Endothelial cell (in vitro differentiated cells): ENCODE measurements around the gene SNRPB2. TPM values are rescaled to one million over a fixed set of nuclear protein-coding genes. Genes with fewer than 3 reads are reported as not detected.

Source experiments
- DNase-seq: peaks from one replicate; pipeline ENCODE4 v3.0.0; 2021; ENCODE audit warnings: low spot score
- H3K27ac Mint-ChIP-seq: one replicate; pipeline ENCODE4 v1.8.0; 2021; ENCODE audit warnings: mixed read lengths, inconsistent platforms; ENCODE audit not compliant: unreplicated experiment
- H3K27me3 Mint-ChIP-seq: one replicate; pipeline ENCODE4 v1.8.0; 2021; ENCODE audit warnings: mild to moderate bottlenecking, moderate library complexity, mixed read lengths, inconsistent platforms; ENCODE audit not compliant: unreplicated experiment
- H3K36me3 Mint-ChIP-seq: one replicate; pipeline ENCODE4 v1.8.0; 2021; ENCODE audit warnings: mild to moderate bottlenecking, low read depth, mixed read lengths, inconsistent platforms; ENCODE audit not compliant: unreplicated experiment
- H3K4me1 Mint-ChIP-seq: one replicate; pipeline ENCODE4 v1.8.0; 2021; ENCODE audit warnings: mild to moderate bottlenecking, mixed read lengths, inconsistent platforms; ENCODE audit not compliant: unreplicated experiment
- H3K4me3 Mint-ChIP-seq: one replicate; pipeline ENCODE4 v1.8.0; 2021; ENCODE audit warnings: mild to moderate bottlenecking, mixed read lengths, inconsistent platforms; ENCODE audit not compliant: unreplicated experiment
- H3K9me3 Mint-ChIP-seq: one replicate; pipeline ENCODE4 v1.8.0; 2021; ENCODE audit warnings: mixed read lengths, inconsistent platforms; ENCODE audit not compliant: unreplicated experiment
- total RNA-seq: library from RNA; stranded (reverse); fragmentation: NEBNext Ultra II Directional; extraction: Animal tissue kit (Norgen Biotek cat#: 25700); gene quantifications from one replicate; pipeline ENCODE4 v1.2.1, GENCODE V29; 2021; ENCODE audit not compliant: unreplicated experiment
- TF ChIP-seq, protein P1 (sequence below): fragments of 200-600 bp; sonication (generic); IDR thresholded peaks from one replicate; pipeline ENCODE4 v1.5.0; 2021; ENCODE audit warnings: antibody characterized with exemption; ENCODE audit not compliant: unreplicated experiment

Gene SNRPB2
- total RNA-seq, 1 donor from 2014 or later, result 61.9 TPM

DNA sequence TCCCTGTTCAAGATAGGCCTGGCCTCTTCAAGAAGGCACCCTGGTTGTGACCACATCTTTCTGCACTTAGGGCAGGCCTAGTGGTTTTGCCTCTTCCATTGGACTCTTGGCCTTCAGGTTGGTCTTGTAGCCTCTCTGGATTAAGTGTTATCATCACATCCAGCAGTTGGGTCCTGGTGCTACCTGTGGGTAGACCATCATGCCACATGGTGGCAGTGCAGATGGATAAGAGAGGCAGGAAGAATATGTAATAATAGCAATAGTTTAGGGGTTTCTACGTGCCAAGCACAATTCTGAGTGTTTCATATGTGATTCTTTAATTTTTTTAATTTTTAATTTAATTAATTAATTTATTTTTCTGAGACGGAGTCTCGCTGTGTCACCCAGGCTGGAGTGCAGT lies 28.5 kb upstream of the SNRPB2 start:
- no peak overlapping the region for H3K27ac Mint-ChIP-seq
- TF ChIP-seq, protein P1, sequence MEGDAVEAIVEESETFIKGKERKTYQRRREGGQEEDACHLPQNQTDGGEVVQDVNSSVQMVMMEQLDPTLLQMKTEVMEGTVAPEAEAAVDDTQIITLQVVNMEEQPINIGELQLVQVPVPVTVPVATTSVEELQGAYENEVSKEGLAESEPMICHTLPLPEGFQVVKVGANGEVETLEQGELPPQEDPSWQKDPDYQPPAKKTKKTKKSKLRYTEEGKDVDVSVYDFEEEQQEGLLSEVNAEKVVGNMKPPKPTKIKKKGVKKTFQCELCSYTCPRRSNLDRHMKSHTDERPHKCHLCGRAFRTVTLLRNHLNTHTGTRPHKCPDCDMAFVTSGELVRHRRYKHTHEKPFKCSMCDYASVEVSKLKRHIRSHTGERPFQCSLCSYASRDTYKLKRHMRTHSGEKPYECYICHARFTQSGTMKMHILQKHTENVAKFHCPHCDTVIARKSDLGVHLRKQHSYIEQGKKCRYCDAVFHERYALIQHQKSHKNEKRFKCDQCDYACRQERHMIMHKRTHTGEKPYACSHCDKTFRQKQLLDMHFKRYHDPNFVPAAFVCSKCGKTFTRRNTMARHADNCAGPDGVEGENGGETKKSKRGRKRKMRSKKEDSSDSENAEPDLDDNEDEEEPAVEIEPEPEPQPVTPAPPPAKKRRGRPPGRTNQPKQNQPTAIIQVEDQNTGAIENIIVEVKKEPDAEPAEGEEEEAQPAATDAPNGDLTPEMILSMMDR, result peak; percentile 15
- DNase-seq, result peak; percentile 8
- no peak overlapping the region for H3K4me3 Mint-ChIP-seq
- no peaks in the 10 kb centered on the region for H3K27me3 Mint-ChIP-seq
- H3K4me1 Mint-ChIP-seq, result peaks cover 13% of the 10 kb centered on the region
- no peaks in the 10 kb centered on the region for H3K36me3 Mint-ChIP-seq
- H3K9me3 Mint-ChIP-seq, result peaks cover 4% of the 10 kb centered on the region

DNA sequence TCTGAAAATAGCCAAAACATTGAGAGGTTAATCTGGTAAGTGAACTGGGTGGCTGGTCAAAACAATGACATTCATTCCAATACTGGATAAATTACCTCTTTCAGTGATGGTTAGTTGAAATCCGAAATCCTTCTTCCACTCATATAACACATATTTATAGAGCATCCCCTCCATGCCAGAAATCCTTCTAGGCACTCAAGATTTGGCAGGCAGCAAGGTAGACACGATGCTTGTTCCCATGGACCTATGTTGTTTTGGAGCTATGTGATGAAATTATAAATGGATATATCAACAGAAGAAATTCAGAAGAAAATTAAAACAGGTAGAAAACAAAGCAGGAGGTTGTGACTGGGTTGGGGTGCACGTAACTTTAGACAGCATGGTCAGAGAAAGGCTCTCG lies 26.3 kb upstream of the SNRPB2 start:
- no peaks in the 10 kb centered on the region for H3K27me3 Mint-ChIP-seq

DNA sequence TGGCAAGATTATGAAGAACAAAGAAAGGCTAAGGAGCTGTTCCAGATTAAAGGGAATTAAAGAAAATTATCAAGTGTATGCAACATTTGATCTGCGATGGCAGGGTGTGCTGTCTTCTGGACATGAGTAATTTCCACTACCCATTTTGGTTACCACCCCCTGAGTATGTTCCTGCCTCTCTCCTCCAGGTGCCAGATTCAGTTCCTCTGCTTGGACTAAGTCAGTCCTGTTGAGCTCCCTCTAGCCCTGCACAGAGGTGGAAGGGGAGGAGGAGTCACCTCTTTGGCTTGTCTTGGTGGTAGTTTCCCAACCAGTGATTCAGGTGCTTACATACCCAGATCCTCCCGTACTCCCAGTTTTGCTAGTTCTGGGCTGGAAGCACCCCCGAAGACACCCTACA lies 22.2 kb upstream of the SNRPB2 start:
- H3K4me3 Mint-ChIP-seq, result no peak overlapping the region
- no peak overlapping the region for H3K27ac Mint-ChIP-seq
- DNase-seq, result no peak
- TF ChIP-seq, protein P1, result no peak
- no peaks in the 10 kb centered on the region for H3K4me1 Mint-ChIP-seq
- H3K36me3 Mint-ChIP-seq, result peaks cover 7% of the 10 kb centered on the region
- H3K27me3 Mint-ChIP-seq, result no peaks in the 10 kb centered on the region
- H3K9me3 Mint-ChIP-seq, result peaks cover 12% of the 10 kb centered on the region

More for the DNA sequence above, 26.3 kb upstream of the SNRPB2 start:
- peaks cover 5% of the 10 kb centered on the region for H3K4me1 Mint-ChIP-seq
- TF ChIP-seq, protein P1, result no peak
- H3K27ac Mint-ChIP-seq, result no peak overlapping the region
- peaks cover 7% of the 10 kb centered on the region for H3K36me3 Mint-ChIP-seq
- H3K4me3 Mint-ChIP-seq, result no peak overlapping the region
- no peak for DNase-seq
- peaks cover 12% of the 10 kb centered on the region for H3K9me3 Mint-ChIP-seq

DNA sequence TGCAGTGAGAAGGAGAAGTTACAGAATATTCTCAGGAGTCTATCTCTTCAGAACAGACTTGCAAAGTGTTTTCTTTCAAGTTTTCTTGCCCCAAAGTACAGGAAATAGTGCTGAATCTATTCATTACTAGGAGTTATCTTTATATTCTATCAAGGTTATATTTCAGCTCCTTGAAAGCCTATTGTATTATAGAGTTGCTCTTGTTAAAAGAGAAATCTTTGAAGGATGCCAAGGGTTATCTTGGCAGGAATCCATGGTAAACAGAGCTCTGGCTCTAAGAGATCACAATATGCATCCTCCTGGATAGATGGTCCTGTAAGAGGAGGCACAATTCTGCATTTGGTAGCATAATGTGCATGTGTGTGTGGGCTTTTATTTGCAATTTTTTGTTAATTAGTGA lies 21.2 kb upstream of the SNRPB2 start:
- Mint-ChIP-seq H3K36me3 (peaks cover 7% of the 10 kb centered on the region), H3K4me1 (no peaks in the 10 kb centered on the region), H3K27me3 (no peaks in the 10 kb centered on the region), H3K27ac (no peak overlapping the region), H3K9me3 (peaks cover 12% of the 10 kb centered on the region), H3K4me3 (no peak overlapping the region)
- TF ChIP-seq, protein P1, result no peak
- no peak for DNase-seq

DNA sequence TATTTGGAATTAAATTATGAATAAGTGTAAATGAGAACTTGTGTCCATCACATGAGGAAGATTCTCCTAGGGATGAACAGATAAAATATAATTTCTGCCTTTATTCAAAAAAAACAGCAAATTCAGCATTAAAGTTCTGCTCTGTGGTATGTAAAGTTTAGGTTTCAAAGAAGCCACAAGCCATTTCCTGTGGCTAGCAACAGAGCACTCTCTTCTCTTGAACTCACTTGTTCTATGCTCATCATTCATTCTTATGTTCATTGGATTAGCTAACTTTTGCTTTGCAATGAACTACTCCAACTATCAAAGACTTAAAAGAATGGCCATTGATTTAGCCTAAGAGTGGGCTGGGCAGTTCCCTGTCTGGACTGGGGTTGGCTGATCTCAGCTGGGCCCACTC lies 20.8 kb upstream of the SNRPB2 start:
- Mint-ChIP-seq H3K27me3 (no peaks in the 10 kb centered on the region), H3K4me3 (no peak overlapping the region), H3K27ac (no peak overlapping the region), H3K4me1 (no peaks in the 10 kb centered on the region), H3K36me3 (peaks cover 7% of the 10 kb centered on the region), H3K9me3 (peaks cover 12% of the 10 kb centered on the region)
- TF ChIP-seq, protein P1, result no peak
- DNase-seq, result no peak
